ENCODE results near the gene PEAK3.

Gene PEAK3

GRCh38 chr19:2294687-2295335 lies 12.8 kb upstream of the PEAK3 start:
- TF ChIP-seq CTCF (IDR thresholded peaks at IDR 0.05; ENCODE audit: low read depth, low read length) = no peak
- H3K4me3 ChIP-seq (ENCODE audit: low read depth, low read length) = no peak overlapping the region

GRCh38 chr19:2291185-2291751 lies 9.3 kb upstream of the PEAK3 start:
- no peak overlapping the region for H3K4me3 ChIP-seq (ENCODE audit: low read depth, low read length)
- no peak for TF ChIP-seq CTCF (IDR thresholded peaks at IDR 0.05; ENCODE audit: low read depth, low read length)

GRCh38 chr19:2290441-2291184 lies 8.6 kb upstream of the PEAK3 start:
- H3K4me3 ChIP-seq (ENCODE audit: low read depth, low read length) = no peak overlapping the region
- no peak for TF ChIP-seq CTCF (IDR thresholded peaks at IDR 0.05; ENCODE audit: low read depth, low read length)

- no peak for TF ChIP-seq CTCF (IDR thresholded peaks at IDR 0.05; ENCODE audit: low read depth, low read length)
- no peak overlapping the region for H3K4me3 ChIP-seq (ENCODE audit: low read depth, low read length)
These were observed 7.9 kb upstream of the PEAK3 start for GRCh38 chr19:2289714-2290435.

- no peak overlapping the region for H3K4me3 ChIP-seq (ENCODE audit: low read depth, low read length)
These were observed 7.1 kb upstream of the PEAK3 start for GRCh38 chr19:2288818-2289713.

More at GRCh38 chr19:2288818-2289713, 7.1 kb upstream of the PEAK3 start:
- TF ChIP-seq CTCF (IDR thresholded peaks at IDR 0.05; ENCODE audit: low read depth, low read length) = no peak
